Measurements from ENCODE around the gene PNKD. TPM values are rescaled to one million over a fixed set of nuclear protein-coding genes. Genes with fewer than 3 reads are reported as not detected.

PNKD gene
- total and polyA plus RNA-seq, 10 of the 15 experiments (the other 5 are each of a cell fraction or from before 2014, with no cell fraction given) = 27.2 to 106 (median 61.3) TPM

- TF ChIP-seq ZNF687 (IDR thresholded peaks at IDR 0.05) = no peak
- TF ChIP-seq ESRRA (IDR thresholded peaks at IDR 0.05; ENCODE audit: low read length) = no peak
- TF ChIP-seq EED (IDR thresholded peaks at IDR 0.05; ENCODE audit: low read depth) = no peak
- TF ChIP-seq POLR2AphosphoS2 (IDR thresholded peaks at IDR 0.05; ENCODE audit: low read depth, low read length) = no peak
- no peak for TF ChIP-seq REST (IDR thresholded peaks at IDR 0.05; ENCODE audit: low read depth, low read length)
- no peak for TF ChIP-seq HDAC6 (IDR thresholded peaks at IDR 0.05; ENCODE audit: unreplicated experiment)
- 0 out of 4 replicates have a peak, but pooled peaks of 1 of the 2 experiments have one; percentile 53 for TF ChIP-seq BHLHE40 (IDR thresholded peaks at IDR 0.05; ENCODE audit: borderline replicate concordance in 1 of 2, low read depth in 2 of 2, low read length in 1 of 2)
- TF ChIP-seq POU2F2 (IDR thresholded peaks at IDR 0.05; ENCODE audit: borderline replicate concordance, low read depth, low read length) = no peak
- no peak for TF ChIP-seq FOXK2 (IDR thresholded peaks at IDR 0.05)
- TF ChIP-seq TBL1XR1 (IDR thresholded peaks at IDR 0.05; ENCODE audit: low read depth, low read length) = no peak
- no peak for TF ChIP-seq SREBF2 (IDR thresholded peaks at IDR 0.05; ENCODE audit: low read length)
- TF ChIP-seq, protein P1, sequence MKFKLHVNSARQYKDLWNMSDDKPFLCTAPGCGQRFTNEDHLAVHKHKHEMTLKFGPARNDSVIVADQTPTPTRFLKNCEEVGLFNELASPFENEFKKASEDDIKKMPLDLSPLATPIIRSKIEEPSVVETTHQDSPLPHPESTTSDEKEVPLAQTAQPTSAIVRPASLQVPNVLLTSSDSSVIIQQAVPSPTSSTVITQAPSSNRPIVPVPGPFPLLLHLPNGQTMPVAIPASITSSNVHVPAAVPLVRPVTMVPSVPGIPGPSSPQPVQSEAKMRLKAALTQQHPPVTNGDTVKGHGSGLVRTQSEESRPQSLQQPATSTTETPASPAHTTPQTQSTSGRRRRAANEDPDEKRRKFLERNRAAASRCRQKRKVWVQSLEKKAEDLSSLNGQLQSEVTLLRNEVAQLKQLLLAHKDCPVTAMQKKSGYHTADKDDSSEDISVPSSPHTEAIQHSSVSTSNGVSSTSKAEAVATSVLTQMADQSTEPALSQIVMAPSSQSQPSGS (IDR thresholded peaks at IDR 0.05; ENCODE audit: low read length) = no peak
- no peak for TF ChIP-seq CBX3 (IDR thresholded peaks at IDR 0.05; ENCODE audit: borderline replicate concordance, low read depth)
- TF ChIP-seq FOXM1 (IDR thresholded peaks at IDR 0.05; ENCODE audit: low read depth, low read length) = no peak
- no peak for TF ChIP-seq PAX5 (IDR thresholded peaks at IDR 0.05; ENCODE audit: borderline replicate concordance, low read depth, low read length)
- TF ChIP-seq NR2C1 (IDR thresholded peaks at IDR 0.05) = no peak
- peak; percentile 32; the same call in 1 of the 2 replicates for TF ChIP-seq NR2F1 (conservative IDR thresholded peaks at IDR 0.05)
- no peak for TF ChIP-seq SREBF1 (IDR thresholded peaks at IDR 0.05; ENCODE audit: low read length)
- no peak for TF ChIP-seq RELA (IDR thresholded peaks at IDR 0.05; ENCODE audit: borderline replicate concordance, partially characterized antibody)
- TF ChIP-seq, protein P2, sequence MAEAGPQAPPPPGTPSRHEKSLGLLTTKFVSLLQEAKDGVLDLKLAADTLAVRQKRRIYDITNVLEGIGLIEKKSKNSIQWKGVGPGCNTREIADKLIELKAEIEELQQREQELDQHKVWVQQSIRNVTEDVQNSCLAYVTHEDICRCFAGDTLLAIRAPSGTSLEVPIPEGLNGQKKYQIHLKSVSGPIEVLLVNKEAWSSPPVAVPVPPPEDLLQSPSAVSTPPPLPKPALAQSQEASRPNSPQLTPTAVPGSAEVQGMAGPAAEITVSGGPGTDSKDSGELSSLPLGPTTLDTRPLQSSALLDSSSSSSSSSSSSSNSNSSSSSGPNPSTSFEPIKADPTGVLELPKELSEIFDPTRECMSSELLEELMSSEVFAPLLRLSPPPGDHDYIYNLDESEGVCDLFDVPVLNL (IDR thresholded peaks at IDR 0.05; ENCODE audit: low read depth, low read length) = no peak
Observed at GRCh38 chr2:218301176-218301819, 31.0 kb downstream of the PNKD start (continued).
